NCI-H2196 treated with DMSO at 0.1 percent for 48 hours (cell line): ENCODE results near the gene SPRN.
"Not testable (repeated sequence)": the region's sequence is repeated elsewhere in the genome, so short reads cannot be mapped to it uniquely, and the experiment has no call there.

Source experiments
- DNase-seq: peaks from one replicate; lab custom pipeline; 2025; ENCODE audit not compliant: unreplicated experiment; lab: John Stamatoyannopoulos, UW

SPRN gene, protein sequence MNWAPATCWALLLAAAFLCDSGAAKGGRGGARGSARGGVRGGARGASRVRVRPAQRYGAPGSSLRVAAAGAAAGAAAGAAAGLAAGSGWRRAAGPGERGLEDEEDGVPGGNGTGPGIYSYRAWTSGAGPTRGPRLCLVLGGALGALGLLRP

DNA sequence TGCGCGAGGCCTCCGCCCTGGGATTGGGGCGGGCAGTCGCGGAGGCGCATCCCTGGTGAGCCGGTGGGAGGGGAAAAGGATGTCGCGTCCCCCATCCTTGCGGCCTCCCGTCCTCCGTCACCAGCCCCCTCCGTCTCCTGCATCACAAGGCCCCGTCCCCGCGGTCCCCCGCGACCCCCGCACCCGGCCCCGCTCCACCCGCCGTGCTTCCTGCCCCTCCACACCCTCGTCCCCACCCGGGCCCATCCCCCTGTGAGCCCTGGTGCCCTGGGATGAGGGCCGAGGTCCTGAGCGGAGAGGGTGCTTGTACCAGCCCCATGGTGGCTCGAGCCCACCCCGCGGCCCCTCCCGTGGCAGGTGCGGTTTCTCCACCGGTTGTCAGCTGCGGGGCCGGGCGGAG, at the start of gene SPRN:
SPRN (minus strand) TSS at position 25 of the 400 bp plus-strand sequence. CDS start 944 bp downstream, outside the sequence.
- DNase-seq: not testable (repeated sequence)

DNA sequence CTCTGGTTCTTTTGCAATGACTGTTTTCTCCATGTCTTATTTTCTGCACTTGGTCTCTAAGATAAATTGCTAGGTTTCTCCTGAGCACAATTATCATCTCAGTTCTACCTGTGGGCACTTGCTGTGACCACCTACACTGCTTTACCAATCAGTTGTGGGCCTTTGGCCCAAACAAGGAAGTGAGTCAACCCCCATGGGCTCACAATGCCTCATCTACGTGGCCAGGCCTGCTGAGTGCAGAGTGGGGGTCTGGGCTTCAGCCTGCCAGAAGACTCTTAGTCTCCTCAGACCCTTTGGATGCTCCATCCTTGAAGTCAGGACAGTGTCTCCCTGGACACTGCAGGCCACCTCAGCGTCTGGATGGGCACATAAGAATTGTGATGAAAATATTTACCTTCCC, 49.6 kb upstream of the SPRN start:
- DNase-seq: no peak

DNA sequence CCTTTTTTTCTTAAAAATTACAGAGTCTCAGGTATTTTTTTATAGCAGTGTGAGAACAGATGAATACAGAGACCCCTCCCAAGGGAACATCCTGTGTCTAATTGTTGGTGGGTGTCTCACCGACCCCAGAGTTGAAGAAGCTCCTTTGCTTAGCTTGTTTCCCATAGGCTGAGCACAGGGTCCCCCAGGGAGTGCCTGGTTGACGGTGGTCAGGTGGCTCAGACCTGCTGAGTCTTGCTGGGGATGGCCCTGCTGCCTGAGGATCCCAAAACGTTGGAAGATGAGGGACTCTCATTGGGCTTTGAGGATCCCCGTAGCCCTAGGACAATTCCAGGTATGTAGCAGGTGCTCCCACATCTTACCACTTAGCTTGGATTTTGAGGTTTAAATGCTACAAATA, 48.8 kb upstream of the SPRN start:
- DNase-seq: no peak

DNA sequence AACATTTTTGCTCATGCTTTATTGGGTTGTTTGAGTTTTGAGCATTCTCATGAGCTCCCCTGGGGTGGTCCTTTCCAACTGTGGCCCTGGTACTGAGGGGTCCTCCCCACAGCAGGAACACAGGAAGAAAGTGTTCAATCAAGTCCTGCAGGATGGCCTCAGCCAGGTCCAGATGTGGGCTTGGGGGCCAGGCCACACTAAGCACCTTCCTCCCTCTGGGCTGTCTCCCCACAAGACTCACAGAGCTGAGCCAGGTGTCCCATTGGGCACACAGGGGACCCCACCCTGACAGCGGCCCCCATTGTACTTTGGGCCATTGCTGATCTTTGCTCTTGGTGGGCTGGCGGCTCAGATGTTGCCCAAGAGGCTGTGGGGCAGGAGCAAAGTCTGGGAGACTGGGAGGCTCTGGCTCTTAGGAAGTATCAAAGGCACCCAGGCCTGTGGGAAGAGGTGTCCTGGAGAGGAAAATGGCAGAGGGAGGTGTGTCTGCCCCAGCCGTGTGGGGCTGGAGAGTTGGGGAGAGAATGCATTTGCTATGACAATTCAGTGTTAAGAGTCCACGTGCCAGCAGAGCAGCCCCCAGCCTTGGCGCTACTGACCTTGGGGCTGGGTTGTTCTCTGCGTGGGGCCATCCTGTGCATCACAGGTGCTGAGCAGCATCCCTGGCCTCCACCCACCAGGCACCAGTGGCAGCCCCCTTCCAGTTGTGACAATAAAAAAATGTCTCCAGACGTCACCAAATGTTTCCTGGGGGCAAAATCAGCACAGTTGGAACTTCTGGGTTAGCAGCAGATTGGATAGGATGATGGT, 47.1 kb upstream of the SPRN start:
- DNase-seq: no peak

DNA sequence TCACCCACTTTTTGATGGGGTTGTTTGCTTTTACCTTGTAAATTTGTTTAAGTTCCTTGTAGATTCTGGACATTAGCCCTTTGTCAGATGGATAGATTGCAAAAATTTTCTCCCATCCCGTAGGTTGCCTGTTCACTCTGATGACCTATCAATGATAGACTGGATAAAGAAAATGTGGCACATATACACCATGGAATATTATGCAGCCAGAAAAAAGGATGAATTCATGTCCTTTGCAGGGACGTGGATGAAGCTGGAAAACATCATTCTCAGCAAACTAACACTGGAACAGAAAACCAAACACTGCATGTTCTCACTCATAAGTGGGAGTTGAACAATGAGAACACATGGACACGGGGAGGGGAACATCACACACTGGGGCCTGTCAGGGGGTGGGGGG, 44.8 kb upstream of the SPRN start:
- DNase-seq: not testable (repeated sequence)

DNA sequence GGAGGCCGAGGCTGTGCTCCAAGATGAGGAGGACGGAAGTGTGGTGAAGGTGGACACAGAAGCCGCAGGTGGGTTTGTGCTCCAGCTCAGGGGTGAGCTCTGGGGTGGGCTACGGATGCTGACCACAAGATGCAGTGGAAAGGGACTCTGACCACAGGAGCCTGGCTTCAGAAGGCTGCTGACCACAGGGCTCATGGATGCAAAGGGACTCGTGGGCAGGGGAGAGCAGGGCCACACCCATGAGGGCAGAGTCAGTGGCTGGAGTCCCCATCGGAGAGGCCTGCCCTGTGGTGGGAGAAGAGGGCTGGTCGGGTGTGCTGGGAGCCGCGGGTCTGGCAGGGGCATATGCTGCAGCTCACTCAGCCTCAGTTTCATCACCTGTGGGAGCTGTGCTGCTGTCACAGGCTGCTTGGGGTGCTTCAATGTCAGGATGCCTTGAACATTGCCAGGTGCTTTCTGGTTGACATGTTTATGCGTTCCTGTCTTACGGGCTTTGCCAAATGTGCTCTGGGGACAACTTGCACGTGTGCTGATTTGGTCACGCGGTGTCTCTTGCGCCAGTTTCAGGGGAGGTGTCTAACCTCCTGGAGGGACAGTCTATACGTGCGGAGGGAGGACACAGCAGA, 43.0 kb upstream of the SPRN start:
- no peak for DNase-seq

DNA sequence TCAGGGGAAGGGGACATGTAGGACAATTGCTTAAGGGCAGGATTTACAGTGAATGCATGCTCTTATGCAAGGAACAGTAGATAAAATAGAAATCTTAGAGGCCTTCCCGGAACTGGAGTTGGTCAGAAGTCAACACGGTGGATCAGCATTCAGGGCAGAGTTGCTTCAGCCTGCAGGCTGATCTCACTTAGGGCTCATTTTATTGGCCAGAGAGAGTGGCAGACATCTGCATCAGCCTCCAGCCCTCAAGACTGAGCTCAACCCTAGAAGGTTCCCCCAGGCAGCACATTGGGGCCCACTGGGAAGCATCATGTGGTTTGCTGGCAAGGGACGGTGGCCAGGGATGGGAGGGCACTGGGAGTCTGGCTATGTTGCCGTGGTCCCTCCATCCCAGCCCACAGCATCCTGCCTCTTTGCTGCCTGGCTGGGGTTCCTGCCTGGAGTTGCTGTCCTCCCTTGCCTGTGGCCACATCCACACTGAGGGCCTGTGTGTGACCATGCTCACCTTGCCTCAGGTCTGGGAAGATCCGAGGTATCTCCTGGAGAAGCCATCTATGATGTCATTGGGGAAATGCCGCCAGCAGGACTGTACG, 42.4 kb upstream of the SPRN start:
- no peak for DNase-seq

DNA sequence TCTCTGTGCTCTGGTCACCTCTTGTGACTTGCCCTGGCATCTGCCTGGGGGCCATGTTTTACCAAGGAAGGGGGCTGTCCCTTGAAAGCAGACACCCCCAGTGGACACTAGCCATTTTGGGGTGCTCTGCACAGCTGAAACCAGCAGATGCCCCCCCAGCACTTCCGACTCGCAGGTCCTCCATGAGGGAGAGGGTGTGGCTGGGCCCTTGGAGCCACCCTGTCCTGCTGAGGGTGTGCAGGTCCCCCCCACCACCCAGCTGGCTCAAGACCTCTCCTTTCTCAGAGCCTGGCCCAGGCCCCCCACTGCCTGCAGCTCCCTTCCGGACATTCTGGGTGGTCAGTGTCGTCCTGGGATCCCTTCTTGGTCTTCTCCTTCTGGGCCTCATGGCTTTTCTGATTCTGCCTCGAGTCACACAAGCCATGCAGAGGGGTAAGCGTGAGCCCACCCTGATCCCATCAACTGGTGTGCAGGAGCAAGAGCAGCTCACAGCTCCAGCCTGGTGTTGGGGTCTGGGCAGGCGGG, 41.6 kb upstream of the SPRN start:
- no peak for DNase-seq

DNA sequence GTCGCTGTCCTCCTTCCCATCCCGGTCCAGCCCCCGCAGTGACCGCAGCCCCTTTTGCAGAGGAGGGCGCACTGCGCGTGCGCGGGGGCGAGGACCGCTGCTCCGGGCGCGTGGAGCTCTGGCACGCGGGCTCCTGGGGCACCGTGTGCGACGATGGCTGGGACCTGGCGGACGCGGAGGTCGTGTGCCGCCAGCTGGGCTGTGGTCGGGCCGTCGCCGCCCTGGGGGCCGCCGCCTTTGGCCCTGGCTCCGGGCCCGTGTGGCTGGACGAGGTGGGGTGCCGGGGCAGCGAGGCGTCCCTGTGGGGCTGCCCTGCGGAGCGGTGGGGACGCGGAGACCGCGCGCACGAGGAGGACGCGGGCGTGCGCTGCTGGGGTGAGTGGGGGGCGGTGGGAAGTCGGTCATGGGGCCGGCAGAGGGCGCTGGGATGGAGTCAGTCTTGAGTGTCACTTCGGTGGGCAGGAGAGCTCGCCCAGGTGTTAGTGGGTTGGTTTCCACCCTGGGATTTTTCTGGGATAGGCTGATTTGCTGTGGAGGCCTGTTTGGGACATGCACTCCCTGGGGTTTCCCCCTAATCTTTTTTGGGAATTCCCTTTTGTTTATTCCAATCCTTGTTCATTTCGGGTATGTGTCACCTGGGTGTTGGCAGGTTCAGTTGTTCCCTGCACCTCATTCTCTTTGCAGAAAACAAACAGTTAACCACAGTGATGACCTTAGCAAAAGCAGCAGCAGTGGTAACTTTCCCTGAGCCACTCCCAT, 40.9 kb upstream of the SPRN start:
- DNase-seq: no peak

DNA sequence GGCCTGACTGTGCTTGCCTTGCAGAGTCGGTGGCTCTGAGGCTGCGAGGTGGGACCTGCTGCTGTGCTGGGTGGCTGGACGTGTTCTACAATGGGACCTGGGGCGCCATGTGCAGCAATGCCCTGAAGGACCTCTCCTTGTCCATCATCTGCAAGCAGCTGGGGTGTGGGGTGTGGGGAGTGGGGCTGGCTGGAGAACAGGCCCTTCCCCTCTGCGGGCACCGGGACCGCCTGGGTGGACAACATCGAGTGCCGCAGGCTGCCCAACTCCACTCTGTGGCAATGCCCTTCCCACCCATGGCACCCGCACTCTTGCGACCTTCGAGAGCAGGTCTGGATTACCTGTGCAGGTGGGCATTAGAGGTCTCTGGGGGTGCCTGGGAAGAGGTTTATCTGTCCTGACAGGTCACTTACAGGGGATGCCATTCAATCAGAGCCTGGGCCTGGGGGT, 40.2 kb upstream of the SPRN start:
- DNase-seq: no peak

DNA sequence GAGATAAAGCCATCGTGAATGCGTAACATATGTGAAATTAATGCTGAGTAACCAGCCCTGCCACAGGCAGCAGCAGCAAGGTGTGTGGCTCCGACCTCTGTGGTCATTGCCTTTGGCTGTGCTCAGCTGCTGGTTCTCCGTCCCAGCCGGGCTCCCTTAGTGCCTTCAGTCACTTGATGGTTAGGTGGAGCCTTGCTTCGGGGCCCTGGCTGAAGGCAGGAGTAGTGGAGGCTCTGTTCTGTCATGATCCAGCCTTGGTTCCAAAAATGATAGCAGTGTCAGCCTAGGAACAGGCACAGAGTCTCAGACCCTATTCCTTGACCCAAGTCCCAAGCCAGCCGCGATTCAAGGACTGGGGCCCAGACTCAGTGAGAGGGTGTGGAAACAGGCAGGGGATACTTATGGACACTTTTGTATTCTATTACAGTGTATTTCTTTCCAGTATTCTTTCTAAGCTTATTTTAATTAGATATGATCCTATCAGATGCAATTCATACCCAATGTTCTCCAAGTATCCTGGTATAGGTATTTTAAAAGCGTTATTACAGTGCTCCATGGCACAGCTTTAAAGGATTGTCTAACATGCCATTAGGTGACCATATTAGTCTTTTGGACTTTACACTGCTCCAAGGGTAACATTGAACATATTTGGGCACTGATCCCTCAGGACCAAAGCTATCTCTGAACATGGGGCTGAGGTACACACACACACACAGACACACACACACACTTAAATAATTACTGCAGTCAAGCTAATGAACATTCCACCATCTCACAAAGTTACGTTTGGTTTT, 38.3 kb upstream of the SPRN start:
- DNase-seq: no peak

DNA sequence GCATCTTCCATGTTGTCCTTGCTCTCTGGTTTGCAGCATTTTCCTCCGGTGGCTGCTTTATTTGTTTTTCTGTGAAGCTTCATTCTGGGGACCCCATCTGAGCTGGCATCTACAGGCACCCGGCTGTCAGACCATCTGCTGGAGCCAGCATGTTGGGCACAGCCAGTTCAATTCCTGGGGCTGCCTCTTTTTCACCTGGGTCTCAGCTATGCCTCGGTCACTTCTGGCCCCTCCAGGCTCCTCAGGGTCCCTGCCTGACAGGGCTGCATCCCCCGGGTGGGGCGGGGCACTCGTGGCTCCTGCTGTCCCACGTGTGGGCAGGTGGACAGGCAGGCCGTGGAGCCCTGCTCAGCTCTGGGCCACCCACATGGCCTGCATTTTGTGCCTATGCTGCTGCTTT, 37.4 kb upstream of the SPRN start:
- no peak for DNase-seq

DNA sequence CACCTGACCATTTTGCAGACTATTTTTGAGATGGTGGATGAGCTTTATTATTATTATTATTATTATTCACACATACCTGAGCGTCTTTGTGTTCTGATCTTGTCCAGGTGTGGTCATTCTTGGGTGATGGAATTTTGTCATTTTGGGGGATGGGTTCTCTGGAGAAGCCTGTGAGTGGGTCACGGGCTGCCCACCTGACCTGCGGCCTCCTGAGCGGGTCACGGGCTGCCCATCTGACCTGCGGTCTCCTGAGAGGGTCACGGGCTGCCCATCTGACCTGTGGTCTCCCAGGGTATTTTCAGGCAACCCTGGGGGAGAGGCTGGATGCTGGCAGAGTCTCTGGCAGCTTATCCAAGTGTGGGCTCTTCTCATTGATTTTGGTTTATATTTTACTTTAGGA, 36.6 kb upstream of the SPRN start:
- no peak for DNase-seq

DNA sequence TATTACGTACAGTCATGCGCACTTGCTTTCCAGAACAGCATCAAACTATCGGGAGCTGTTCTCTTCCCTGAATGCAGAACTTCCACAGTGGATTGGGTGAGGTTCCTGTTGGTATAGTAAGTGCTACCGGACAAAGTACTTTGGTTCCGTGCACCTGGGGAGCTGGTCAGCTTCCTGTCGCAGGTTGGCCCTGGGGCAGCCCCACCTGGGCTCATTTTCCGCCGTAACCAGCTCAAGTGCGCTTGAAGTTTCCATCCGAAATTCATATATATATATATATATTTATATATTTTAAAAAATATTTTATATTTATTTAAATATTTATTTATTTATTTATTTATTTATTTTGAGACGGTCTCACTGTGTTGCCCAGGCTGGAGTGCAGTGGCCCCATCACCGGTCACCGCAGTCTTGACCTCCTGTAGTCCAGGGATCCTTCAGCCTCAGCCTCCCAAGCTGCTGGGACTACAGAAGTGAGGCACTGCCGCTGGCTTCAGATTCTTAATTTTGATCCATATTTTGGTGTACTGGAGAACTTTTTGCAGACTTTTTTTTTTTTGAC, 35.9 kb upstream of the SPRN start:
- no peak for DNase-seq

DNA sequence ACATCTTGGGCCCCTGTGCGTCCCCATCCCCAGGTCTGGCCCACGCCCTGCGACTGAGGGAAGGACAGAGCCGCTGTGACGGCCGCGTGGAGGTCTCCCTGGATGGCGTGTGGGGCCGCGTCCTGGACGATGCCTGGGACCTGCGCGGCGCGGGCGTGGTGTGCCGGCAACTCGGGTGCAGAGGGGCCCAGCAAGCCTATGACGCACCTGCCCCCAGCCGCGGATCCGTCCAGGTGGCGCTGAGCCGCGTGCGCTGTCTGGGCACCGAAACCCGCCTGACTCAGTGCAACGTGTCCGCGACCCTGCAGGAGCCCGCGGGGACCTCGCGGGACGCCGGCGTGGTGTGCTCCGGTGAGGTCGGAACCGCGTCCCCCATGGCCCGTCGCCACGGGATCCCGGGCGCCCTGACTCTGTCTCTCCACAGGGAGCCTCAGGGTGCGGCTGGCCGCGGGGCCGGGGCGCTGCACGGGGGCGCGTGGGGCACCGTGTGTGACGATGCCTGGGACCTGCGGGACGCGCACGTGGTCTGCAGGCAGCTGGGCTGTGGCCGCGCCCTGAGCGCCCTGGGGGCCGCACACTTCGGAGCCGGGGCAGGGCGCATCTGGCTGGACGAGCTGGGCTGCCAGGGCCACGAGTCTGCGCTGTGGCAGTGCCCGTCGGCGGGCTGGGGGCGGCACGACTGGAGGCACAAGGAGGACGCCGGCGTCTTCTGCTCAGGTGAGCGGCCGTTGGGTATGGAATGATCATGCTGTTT, 35.2 kb upstream of the SPRN start:
- DNase-seq: no peak

DNA sequence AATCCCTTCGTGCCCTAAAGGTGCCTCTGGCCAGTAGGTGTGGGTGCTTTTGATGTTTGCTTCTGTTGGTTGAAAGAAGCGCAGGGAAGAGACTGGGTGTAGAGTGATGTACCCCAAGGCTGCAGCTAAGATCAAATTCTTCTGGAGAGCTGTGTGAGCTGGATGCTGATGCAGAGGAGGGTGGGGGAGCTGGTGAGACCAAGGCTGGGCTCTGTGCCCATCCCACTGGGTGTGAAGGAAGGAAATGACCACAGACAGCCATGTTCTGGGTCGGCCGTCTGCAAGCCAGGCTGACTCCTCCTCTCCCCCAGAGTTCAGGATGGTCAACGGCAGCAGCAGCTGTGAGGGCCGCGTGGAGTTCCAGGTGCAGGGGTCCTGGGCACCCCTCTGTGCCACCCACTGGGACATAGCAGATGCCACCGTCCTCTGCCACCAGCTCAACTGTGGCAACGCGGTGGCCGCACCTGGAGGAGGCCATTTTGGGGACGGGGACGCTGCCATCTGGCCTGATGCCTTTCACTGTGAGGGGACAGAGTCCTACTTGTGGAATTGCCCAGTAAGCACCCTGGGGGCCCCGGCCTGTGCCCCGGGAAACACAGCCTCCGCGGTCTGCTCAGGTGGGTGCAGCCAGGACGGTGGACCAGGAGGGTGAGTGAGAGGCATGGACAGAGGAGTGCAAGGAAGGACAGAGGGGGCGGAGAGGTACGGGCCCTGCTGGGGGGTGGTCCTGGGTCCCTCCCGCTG, 34.5 kb upstream of the SPRN start:
- DNase-seq: no peak

DNA sequence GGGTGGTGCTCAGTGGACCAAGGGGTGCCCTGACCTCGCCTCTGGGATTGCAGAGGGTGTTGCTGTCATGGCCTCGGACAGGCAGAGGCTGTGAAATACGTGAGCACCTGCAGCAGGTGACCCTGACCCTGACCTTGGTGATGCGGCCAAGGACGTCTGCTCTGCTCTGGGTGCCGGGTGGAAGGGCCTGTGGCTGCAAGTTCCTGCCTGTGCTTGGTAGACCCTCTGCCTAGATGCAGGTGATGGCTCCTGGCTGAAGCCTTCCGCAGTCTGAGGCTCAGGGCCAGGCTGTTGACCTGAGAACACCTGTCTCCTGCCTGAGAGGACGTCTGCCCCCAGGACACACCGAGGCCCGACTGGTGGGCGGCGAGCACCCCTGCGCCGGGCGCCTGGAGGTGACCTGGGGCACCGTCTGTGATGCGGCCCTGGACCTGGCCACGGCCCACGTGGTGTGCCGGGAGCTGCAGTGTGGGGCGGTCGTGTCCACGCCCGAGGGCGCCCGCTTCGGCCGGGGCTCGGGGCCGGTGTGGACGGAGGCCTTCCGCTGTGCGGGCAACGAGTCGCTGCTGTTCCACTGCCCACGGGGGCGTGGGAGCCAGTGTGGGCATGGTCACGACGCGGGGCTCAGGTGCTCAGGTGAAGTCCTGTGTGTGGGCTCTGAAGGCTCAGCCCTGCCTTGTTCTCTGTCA, 33.7 kb upstream of the SPRN start:
- no peak for DNase-seq
